Hematopoietic multipotent progenitor cell treated with erythropoietin and hydrocortisone succinate and interleukin-3 and kit ligand, for 15 days (in vitro differentiated cells): ENCODE data around the gene DNAH12.
"Not testable (repeated sequence)": the region's sequence is repeated elsewhere in the genome, so short reads cannot be mapped to it uniquely, and the experiment has no call there.

Experiments used
- DNase-seq: peaks from one replicate; pipeline ENCODE4 v3.0.0-alpha.2; 2015; ENCODE audit warnings: low spot score

Gene DNAH12

GRCh38 chr3:57402675-57403074 lies 141.5 kb downstream of the DNAH12 start:
- no peak for DNase-seq

- DNase-seq, result peak; percentile 34
These were observed 146.7 kb downstream of the DNAH12 start for GRCh38 chr3:57397175-57398026.

GRCh38 chr3:57393977-57394376 lies 150.2 kb downstream of the DNAH12 start:
- DNase-seq, result no peak

- no peak for DNase-seq
These were observed 152.4 kb downstream of the DNAH12 start for GRCh38 chr3:57391767-57392166.

GRCh38 chr3:57389271-57389670 lies 154.9 kb downstream of the DNAH12 start:
- no peak for DNase-seq

- no peak for DNase-seq
These were observed 157.8 kb downstream of the DNAH12 start for GRCh38 chr3:57386307-57386706.

GRCh38 chr3:57385498-57385897 lies 158.6 kb downstream of the DNAH12 start:
- no peak for DNase-seq

- DNase-seq, result no peak
These were observed 160.3 kb downstream of the DNAH12 start for GRCh38 chr3:57383838-57384237.

GRCh38 chr3:57383406-57383805 lies 160.7 kb downstream of the DNAH12 start:
- DNase-seq, result no peak

GRCh38 chr3:57382933-57383332 lies 161.2 kb downstream of the DNAH12 start:
- DNase-seq, result no peak

- no peak for DNase-seq
These were observed 173.8 kb downstream of the DNAH12 start for GRCh38 chr3:57370341-57370740.

GRCh38 chr3:57365089-57365488 lies 179.1 kb downstream of the DNAH12 start:
- DNase-seq, result not testable (repeated sequence)

- DNase-seq, result not testable (repeated sequence)
These were observed 187.9 kb downstream of the DNAH12 start for GRCh38 chr3:57356275-57356674.

GRCh38 chr3:57354768-57355167 lies 189.4 kb downstream of the DNAH12 start:
- no peak for DNase-seq

- DNase-seq, result no peak
These were observed 193.9 kb downstream of the DNAH12 start for GRCh38 chr3:57350271-57350670.

- DNase-seq, result not testable (repeated sequence)
These were observed 205.0 kb downstream of the DNAH12 start for GRCh38 chr3:57339071-57339642.

- not testable (repeated sequence) for DNase-seq
These were observed 205.7 kb downstream of the DNAH12 start for GRCh38 chr3:57338272-57339070.

- DNase-seq, result no peak
These were observed 208.7 kb downstream of the DNAH12 start for GRCh38 chr3:57335283-57335938.

GRCh38 chr3:57331078-57331610 lies 213.0 kb downstream of the DNAH12 start:
- DNase-seq, result no peak

GRCh38 chr3:57326498-57326897 lies 217.6 kb downstream of the DNAH12 start:
- DNase-seq, result not testable (repeated sequence)

- no peak for DNase-seq
These were observed 229.9 kb downstream of the DNAH12 start for GRCh38 chr3:57314204-57314603.
